Ovary (tissue), 3 donors: ENCODE results near the gene NQO1.

Source experiments
- EP300 ChIP-seq: sonication (generic); formaldehyde crosslinking; IDR thresholded peaks from one replicate; pipeline ENCODE4 v1.6.1; 2017; ENCODE audit warnings: antibody characterized with exemption
- POLR2A ChIP-seq: fragments of 450-650 bp; IDR thresholded peaks from one replicate; pipeline ENCODE4 v1.6.1; 2017; ENCODE audit warnings: antibody characterized with exemption, mild to moderate bottlenecking, moderate library complexity
- TF ChIP-seq, protein P1 (sequence below), 3 donors: fragments of 450-650 bp in 2 of 3; fragments of 200-600 bp in 1 of 3; IDR thresholded peaks; one replicate each; pipeline versions ENCODE4 v1.5.1 to v1.8.0; 2016 to 2022; ENCODE audit warnings: antibody characterized with exemption in 3 of 3, mild to moderate bottlenecking in 1 of 3
- donor health status: DM: no; HTN: no; CAD: no.

DNA sequence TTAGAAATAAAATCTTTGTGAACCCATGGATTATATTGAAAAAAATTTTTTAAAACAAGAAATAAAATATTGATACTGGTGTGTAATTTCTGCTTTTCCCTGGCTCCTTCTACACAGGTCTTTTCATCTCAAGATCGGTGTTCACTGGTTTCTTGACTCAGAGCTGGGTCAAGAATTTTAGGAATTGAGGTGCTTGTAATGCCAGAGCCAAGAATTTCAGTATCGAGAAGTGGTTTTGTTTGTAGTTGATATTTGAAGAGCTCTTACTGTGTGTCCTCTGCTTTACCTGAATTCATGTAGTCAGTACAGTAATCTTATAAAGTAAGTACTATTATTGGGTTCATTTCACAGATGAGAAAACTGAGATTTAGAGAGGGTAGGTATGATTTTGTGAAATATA is 43.0 kb upstream of the NQO1 start:
- TF ChIP-seq POLR2A (no peak), EP300 (no peak)
- TF ChIP-seq, protein P1, sequence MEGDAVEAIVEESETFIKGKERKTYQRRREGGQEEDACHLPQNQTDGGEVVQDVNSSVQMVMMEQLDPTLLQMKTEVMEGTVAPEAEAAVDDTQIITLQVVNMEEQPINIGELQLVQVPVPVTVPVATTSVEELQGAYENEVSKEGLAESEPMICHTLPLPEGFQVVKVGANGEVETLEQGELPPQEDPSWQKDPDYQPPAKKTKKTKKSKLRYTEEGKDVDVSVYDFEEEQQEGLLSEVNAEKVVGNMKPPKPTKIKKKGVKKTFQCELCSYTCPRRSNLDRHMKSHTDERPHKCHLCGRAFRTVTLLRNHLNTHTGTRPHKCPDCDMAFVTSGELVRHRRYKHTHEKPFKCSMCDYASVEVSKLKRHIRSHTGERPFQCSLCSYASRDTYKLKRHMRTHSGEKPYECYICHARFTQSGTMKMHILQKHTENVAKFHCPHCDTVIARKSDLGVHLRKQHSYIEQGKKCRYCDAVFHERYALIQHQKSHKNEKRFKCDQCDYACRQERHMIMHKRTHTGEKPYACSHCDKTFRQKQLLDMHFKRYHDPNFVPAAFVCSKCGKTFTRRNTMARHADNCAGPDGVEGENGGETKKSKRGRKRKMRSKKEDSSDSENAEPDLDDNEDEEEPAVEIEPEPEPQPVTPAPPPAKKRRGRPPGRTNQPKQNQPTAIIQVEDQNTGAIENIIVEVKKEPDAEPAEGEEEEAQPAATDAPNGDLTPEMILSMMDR (IDR thresholded peaks at IDR 0.05): no peak
